ENCODE results near the gene AADACL2. TPM values are rescaled to one million over a fixed set of nuclear protein-coding genes. Genes with fewer than 3 reads are reported as not detected.

The AADACL2 gene
- total RNA-seq, 2 experiments from 2014 or later, result not detected

DNA sequence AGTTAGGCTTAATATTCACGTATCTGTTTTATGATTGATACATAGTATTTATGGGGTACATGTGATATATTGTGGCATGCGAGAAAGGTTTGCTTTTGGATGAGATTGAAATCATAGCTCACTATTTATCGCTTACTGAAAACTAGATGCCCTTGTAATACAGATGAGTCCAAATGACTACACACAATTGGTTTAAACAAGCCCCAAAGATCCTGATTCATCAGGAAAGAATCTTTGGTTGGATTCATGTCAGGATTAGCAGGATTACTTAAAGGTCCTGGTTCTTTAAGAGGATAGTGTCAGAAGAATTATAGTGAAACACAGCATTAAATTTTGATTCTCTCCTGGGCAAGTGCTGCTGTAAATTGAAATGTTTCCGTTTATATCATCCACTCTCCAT, 61.5 kb downstream of the AADACL2 start:
- Histone ChIP-seq H2AFZ (ENCODE audit: low read length) (no peak overlapping the region), H3K27ac (ENCODE audit: low read depth, low read length, poor library complexity, severe bottlenecking) (no peak overlapping the region), H3K36me3 (ENCODE audit: insufficient read depth, low read length) (no peaks in the 10 kb centered on the region), H3K4me1 (ENCODE audit: insufficient read depth, low read length, poor library complexity, severe bottlenecking) (no peaks in the 10 kb centered on the region), H4K20me1 (ENCODE audit: insufficient read depth, low read length) (no peaks in the 10 kb centered on the region), H3K4me3 (ENCODE audit: low read depth, low read length, poor library complexity, severe bottlenecking) (no peak overlapping the region), H3K9me2 (ENCODE audit: insufficient read depth, low read length) (peaks cover 8% of the 10 kb centered on the region; the same call in 1 of the 2 replicates), H3K9me3 (ENCODE audit: low read length) (no peaks in the 10 kb centered on the region), H3K4me2 (ENCODE audit: low read length) (no peak overlapping the region), H3K79me2 (ENCODE audit: insufficient read depth, low read depth, low read length) (no peaks in the 10 kb centered on the region)
- ChIA-PET POLR2A (no interaction called here), CTCF (ENCODE audit: unreplicated experiment) (no interaction called here)
- no TSS peak for BruUV-seq (replicated peaks)
- DNase-seq (ENCODE audit: low spot score), result no peak
- TF ChIP-seq, protein P1, sequence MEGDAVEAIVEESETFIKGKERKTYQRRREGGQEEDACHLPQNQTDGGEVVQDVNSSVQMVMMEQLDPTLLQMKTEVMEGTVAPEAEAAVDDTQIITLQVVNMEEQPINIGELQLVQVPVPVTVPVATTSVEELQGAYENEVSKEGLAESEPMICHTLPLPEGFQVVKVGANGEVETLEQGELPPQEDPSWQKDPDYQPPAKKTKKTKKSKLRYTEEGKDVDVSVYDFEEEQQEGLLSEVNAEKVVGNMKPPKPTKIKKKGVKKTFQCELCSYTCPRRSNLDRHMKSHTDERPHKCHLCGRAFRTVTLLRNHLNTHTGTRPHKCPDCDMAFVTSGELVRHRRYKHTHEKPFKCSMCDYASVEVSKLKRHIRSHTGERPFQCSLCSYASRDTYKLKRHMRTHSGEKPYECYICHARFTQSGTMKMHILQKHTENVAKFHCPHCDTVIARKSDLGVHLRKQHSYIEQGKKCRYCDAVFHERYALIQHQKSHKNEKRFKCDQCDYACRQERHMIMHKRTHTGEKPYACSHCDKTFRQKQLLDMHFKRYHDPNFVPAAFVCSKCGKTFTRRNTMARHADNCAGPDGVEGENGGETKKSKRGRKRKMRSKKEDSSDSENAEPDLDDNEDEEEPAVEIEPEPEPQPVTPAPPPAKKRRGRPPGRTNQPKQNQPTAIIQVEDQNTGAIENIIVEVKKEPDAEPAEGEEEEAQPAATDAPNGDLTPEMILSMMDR (conservative IDR thresholded peaks at IDR 0.05; ENCODE audit: low read length), result no peak
- TF ChIP-seq EZH2phosphoT487 (IDR thresholded peaks at IDR 0.05; ENCODE audit: borderline replicate concordance, low read depth, low read length), result no peak
- intact Hi-C loops (cut with micrococcal nuclease; ENCODE audit: unreplicated experiment), result no loop called here

DNA sequence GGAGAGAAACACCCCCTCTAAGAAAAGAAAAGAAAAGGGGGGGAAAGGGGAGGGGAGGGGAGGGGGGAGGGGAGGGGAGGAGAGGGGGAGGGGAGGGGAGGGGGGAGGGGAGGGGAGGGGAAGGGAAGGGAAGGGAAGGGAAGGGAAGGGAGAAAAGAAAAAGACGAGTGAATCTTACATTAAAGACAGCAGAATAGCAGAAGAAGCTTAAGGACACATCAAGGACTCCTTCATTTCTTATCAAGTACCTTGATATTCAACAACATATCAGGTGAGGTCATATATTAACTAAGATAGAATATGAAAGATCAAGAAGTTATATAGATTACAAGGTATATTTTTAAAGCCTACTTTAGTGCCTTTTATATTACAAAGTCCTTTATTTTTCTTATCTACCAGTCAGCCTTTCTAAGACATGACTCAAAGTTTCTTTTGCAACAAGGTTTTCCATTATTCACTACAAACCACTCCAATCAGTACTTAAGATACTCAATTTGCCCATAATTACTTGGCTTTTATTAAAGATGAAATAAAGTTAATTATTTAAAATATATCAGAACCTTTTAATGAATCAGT, 62.5 kb downstream of the AADACL2 start:
- Histone ChIP-seq H3K4me2 (ENCODE audit: low read length) (no peak overlapping the region), H3K79me2 (ENCODE audit: insufficient read depth, low read depth, low read length) (no peaks in the 10 kb centered on the region), H3K4me1 (ENCODE audit: insufficient read depth, low read length, poor library complexity, severe bottlenecking) (no peaks in the 10 kb centered on the region), H3K9me2 (ENCODE audit: insufficient read depth, low read length) (peaks cover 6% of the 10 kb centered on the region; the same call in 1 of the 2 replicates), H4K20me1 (ENCODE audit: insufficient read depth, low read length) (no peaks in the 10 kb centered on the region), H3K4me3 (ENCODE audit: low read depth, low read length, poor library complexity, severe bottlenecking) (no peak overlapping the region), H3K36me3 (ENCODE audit: insufficient read depth, low read length) (no peaks in the 10 kb centered on the region), H2AFZ (ENCODE audit: low read length) (no peak overlapping the region), H3K27ac (ENCODE audit: low read depth, low read length, poor library complexity, severe bottlenecking) (no peak overlapping the region), H3K9me3 (ENCODE audit: low read length) (no peaks in the 10 kb centered on the region)
- TF ChIP-seq EZH2phosphoT487 (IDR thresholded peaks at IDR 0.05; ENCODE audit: borderline replicate concordance, low read depth, low read length), result no peak
- TF ChIP-seq, protein P1 (conservative IDR thresholded peaks at IDR 0.05; ENCODE audit: low read length), result no peak
- no TSS peak for BruUV-seq (replicated peaks)
- intact Hi-C loops (cut with micrococcal nuclease; ENCODE audit: unreplicated experiment), result no loop called here
- no peak for DNase-seq (ENCODE audit: low spot score)
- POLR2A ChIA-PET, result interaction anchor here (0.6 kb wide), 1 partner anchor 960 kb away, joined by 4 read pairs; no protein-coding TSS in a partner anchor
- CTCF ChIA-PET (ENCODE audit: unreplicated experiment), result no interaction called here

DNA sequence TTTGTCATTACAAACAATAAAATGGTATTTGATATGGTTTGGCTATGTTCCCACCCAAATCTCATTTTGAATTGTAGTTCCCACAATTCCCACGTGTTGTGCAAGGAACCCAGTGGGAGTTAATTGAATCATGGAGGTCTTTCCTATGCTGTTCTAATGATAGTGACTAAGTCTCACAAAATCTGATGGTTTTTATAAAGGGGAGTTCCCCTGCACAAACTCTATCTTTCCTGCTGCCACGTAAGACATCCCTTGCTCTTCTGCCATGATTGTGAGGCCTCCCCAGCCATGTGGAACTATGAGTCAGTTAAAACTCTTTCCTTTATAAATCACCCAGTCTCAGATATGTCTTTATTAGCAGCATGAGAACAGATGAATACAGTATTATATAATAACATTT, 64.7 kb downstream of the AADACL2 start:
- Histone ChIP-seq H3K9me2 (ENCODE audit: insufficient read depth, low read length) (no peaks in the 10 kb centered on the region), H3K79me2 (ENCODE audit: insufficient read depth, low read depth, low read length) (no peaks in the 10 kb centered on the region), H3K4me1 (ENCODE audit: insufficient read depth, low read length, poor library complexity, severe bottlenecking) (no peaks in the 10 kb centered on the region), H4K20me1 (ENCODE audit: insufficient read depth, low read length) (no peaks in the 10 kb centered on the region), H3K4me2 (ENCODE audit: low read length) (no peak overlapping the region), H3K9me3 (ENCODE audit: low read length) (no peaks in the 10 kb centered on the region), H3K4me3 (ENCODE audit: low read depth, low read length, poor library complexity, severe bottlenecking) (no peak overlapping the region), H3K36me3 (ENCODE audit: insufficient read depth, low read length) (no peaks in the 10 kb centered on the region), H2AFZ (ENCODE audit: low read length) (no peak overlapping the region), H3K27ac (ENCODE audit: low read depth, low read length, poor library complexity, severe bottlenecking) (no peak overlapping the region)
- intact Hi-C loops (cut with micrococcal nuclease; ENCODE audit: unreplicated experiment), result no loop called here
- CTCF ChIA-PET (ENCODE audit: unreplicated experiment), result no interaction called here
- no peak for DNase-seq (ENCODE audit: low spot score)
- TF ChIP-seq EZH2phosphoT487 (IDR thresholded peaks at IDR 0.05; ENCODE audit: borderline replicate concordance, low read depth, low read length), result no peak
- TF ChIP-seq, protein P1 (conservative IDR thresholded peaks at IDR 0.05; ENCODE audit: low read length), result no peak
- BruUV-seq (replicated peaks), result no TSS peak
- POLR2A ChIA-PET, result interaction anchor here (0.7 kb wide), 1 partner anchor 165 kb away, joined by 3 read pairs; no protein-coding TSS in a partner anchor
